Colonic mucosa (tissue), 4 donors: ENCODE measurements around the gene RBBP8NL. TPM values are rescaled to one million over a fixed set of nuclear protein-coding genes. Genes with fewer than 3 reads are reported as not detected.

Experiments
- DNase-seq: peaks from one replicate; pipeline ENCODE4 v3.0.0-alpha.2; 2020
- H3K27ac ChIP-seq: fragments of 200-600 bp; one replicate; pipeline ENCODE4 v1.8.0; 2021
- H3K27me3 ChIP-seq: fragments of 200-600 bp; one replicate; pipeline ENCODE4 v1.8.0; 2021
- H3K36me3 ChIP-seq: fragments of 200-600 bp; one replicate; pipeline ENCODE4 v1.8.0; 2021
- H3K4me1 ChIP-seq: fragments of 200-600 bp; one replicate; pipeline ENCODE4 v1.8.0; 2021; ENCODE audit warnings: mild to moderate bottlenecking
- H3K4me3 ChIP-seq: fragments of 200-600 bp; one replicate; pipeline ENCODE4 v1.8.0; 2021
- H3K9ac ChIP-seq, 2 donors: one replicate each; pipeline ENCODE4 v1.7.0; 2013; ENCODE audit warnings: control low read depth in 2 of 2, low read depth in 2 of 2, low read length in 2 of 2
- H3K9me3 ChIP-seq: fragments of 200-600 bp; one replicate; pipeline ENCODE4 v1.8.0; 2021
- CTCF ChIP-seq: fragments of 200-600 bp; IDR thresholded peaks from one replicate; pipeline ENCODE4 v1.8.0; 2022; ENCODE audit warnings: antibody characterized with exemption, mild to moderate bottlenecking
- intact Hi-C: fragments of 100-400 bp; cut with DNase I; formaldehyde crosslinking; loops from one replicate; pipeline ENCODE4 v1.14.1; 2022
- total RNA-seq, 2 donors: library from RNA; stranded (reverse); fragmentation: NEBNext Ultra II Directional in 1 of 2; extraction: Animal tissue kit (Norgen Biotek cat#: 25700) in 1 of 2; gene quantifications; one replicate each; pipeline ENCODE4 v1.2.1, GENCODE V29; 2021
- donor health status: healthy.
- donor health status: DM: no; HTN: no; CAD: no.
- donor health status: DM: no; HTN: no; CAD: no.

The RBBP8NL gene
- total RNA-seq, 2 donors from 2014 or later = 5.9 to 12.5 TPM

GRCh38 chr20:62416651-62417637 lies 10.4 kb downstream of the RBBP8NL start:
- no peak overlapping the region for H3K27ac ChIP-seq
- intact Hi-C loops = loop anchor here (10.0 kb wide), 1 partner anchor 198 kb away; no protein-coding TSS in a partner anchor

GRCh38 chr20:62415354-62416111 lies 11.8 kb downstream of the RBBP8NL start:
- Histone ChIP-seq H3K9ac (no peak overlapping the region), H3K27me3 (no peaks in the 10 kb centered on the region), H3K27ac (no peak overlapping the region), H3K4me1 (peaks cover 11% of the 10 kb centered on the region), H3K4me3 (no peak overlapping the region), H3K36me3 (no peaks in the 10 kb centered on the region), H3K9me3 (no peaks in the 10 kb centered on the region)
- intact Hi-C loops = loop anchor here (10.0 kb wide), 1 partner anchor 199 kb away; no protein-coding TSS in a partner anchor
- DNase-seq = no peak
- TF ChIP-seq CTCF = no peak

More at GRCh38 chr20:62416651-62417637, 10.4 kb downstream of the RBBP8NL start:
- no peak overlapping the region for H3K4me3 ChIP-seq
- DNase-seq = no peak
- H3K4me1 ChIP-seq = peaks cover 11% of the 10 kb centered on the region
- no peak for TF ChIP-seq CTCF
- H3K9me3 ChIP-seq = no peaks in the 10 kb centered on the region
- H3K27me3 ChIP-seq = no peaks in the 10 kb centered on the region
- no peaks in the 10 kb centered on the region for H3K36me3 ChIP-seq
- no peak overlapping the region for H3K9ac ChIP-seq

- Histone ChIP-seq H3K9me3 (no peaks in the 10 kb centered on the region), H3K27me3 (no peaks in the 10 kb centered on the region), H3K9ac (peak overlapping the region; percentile 12 to 26), H3K36me3 (no peaks in the 10 kb centered on the region), H3K4me1 (peaks cover 11% of the 10 kb centered on the region), H3K27ac (peak overlapping the region; percentile 85), H3K4me3 (no peak overlapping the region)
- intact Hi-C loops = loop anchor here (5.0 to 10.0 kb wide), 2 partner anchors 83 to 201 kb away; no protein-coding TSS in a partner anchor
- no peak for TF ChIP-seq CTCF
- no peak for DNase-seq
Measured at GRCh38 chr20:62413896-62414481, 13.3 kb downstream of the RBBP8NL start.

GRCh38 chr20:62413025-62413570 lies 14.2 kb downstream of the RBBP8NL start:
- peak; percentile 81 for DNase-seq
- no peak for TF ChIP-seq CTCF
- H3K4me1 ChIP-seq = peaks cover 11% of the 10 kb centered on the region
- H3K27me3 ChIP-seq = no peaks in the 10 kb centered on the region
- intact Hi-C loops = loop anchor here (5.0 to 10.0 kb wide), 2 partner anchors 84 to 202 kb away; no protein-coding TSS in a partner anchor
- no peak overlapping the region for H3K4me3 ChIP-seq
- peak overlapping the region; percentile 61 to 78 for H3K9ac ChIP-seq
- peak overlapping the region; percentile 85 for H3K27ac ChIP-seq
- H3K36me3 ChIP-seq = no peaks in the 10 kb centered on the region
- H3K9me3 ChIP-seq = no peaks in the 10 kb centered on the region
